ENCODE data around the gene CAMTA1. TPM values are rescaled to one million over a fixed set of nuclear protein-coding genes. Genes with fewer than 3 reads are reported as not detected.

Gene CAMTA1
- total and polyA plus RNA-seq, 9 of the 15 experiments (the other 6 are each of a cell fraction or from before 2014, with no cell fraction given): 43.9 to 161 (median 65.9) TPM

GRCh38 chr1:7783826-7784491 is 998.7 kb downstream of the CAMTA1 start, which contains the start of gene PER3 (continued):
- TF ChIP-seq ZBTB40 (IDR thresholded peaks at IDR 0.05) (no peak), ZBTB40 (CRISPR knock-in tag; IDR thresholded peaks at IDR 0.05) (no peak), TEAD1 (CRISPR knock-in tag; IDR thresholded peaks at IDR 0.05) (peak in 1 of 2 experiments; percentile 19; a peak in 1 of 4 replicates), ATF3 (IDR thresholded peaks at IDR 0.05) (no peak), ATF3 (CRISPR knock-in tag; conservative IDR thresholded peaks at IDR 0.05) (no peak), CREB1 (IDR thresholded peaks at IDR 0.05) (peak; percentile 64; the same call in 1 of the 2 replicates), CREB1 (CRISPR knock-in tag; IDR thresholded peaks at IDR 0.05) (peak; percentile 69), BHLHE40 (IDR thresholded peaks at IDR 0.05; ENCODE audit: low read length) (peak; percentile 86), E2F6 (IDR thresholded peaks at IDR 0.05; ENCODE audit: borderline replicate concordance in 1 of 2, extremely low read depth in 1 of 2, insufficient read depth in 1 of 2, insufficient read length in 1 of 2, low read depth in 1 of 2, low read length in 1 of 2, poor library complexity in 1 of 2, severe bottlenecking in 1 of 2) (peak; percentile 97 to 98), ZFP91 (CRISPR knock-in tag; IDR thresholded peaks at IDR 0.05) (no peak), SREBF2 (CRISPR knock-in tag; IDR thresholded peaks at IDR 0.05) (no peak), POLR2G (IDR thresholded peaks at IDR 0.05; ENCODE audit: low read depth, low read length) (peak; percentile 64), HEY1 (CRISPR knock-in tag; IDR thresholded peaks at IDR 0.05; ENCODE audit: borderline replicate concordance) (no peak), ZNF583 (CRISPR knock-in tag; IDR thresholded peaks at IDR 0.05) (no peak), ZNF436 (CRISPR knock-in tag; IDR thresholded peaks at IDR 0.05) (no peak)
